Amygdala (tissue), 56 donors: ENCODE data around the gene TMEM121.

Source experiments
- DNase-seq, 56 donors: peaks; one replicate each; lab custom pipeline; 2025; lab: John Stamatoyannopoulos, UW

Gene TMEM121

DNA sequence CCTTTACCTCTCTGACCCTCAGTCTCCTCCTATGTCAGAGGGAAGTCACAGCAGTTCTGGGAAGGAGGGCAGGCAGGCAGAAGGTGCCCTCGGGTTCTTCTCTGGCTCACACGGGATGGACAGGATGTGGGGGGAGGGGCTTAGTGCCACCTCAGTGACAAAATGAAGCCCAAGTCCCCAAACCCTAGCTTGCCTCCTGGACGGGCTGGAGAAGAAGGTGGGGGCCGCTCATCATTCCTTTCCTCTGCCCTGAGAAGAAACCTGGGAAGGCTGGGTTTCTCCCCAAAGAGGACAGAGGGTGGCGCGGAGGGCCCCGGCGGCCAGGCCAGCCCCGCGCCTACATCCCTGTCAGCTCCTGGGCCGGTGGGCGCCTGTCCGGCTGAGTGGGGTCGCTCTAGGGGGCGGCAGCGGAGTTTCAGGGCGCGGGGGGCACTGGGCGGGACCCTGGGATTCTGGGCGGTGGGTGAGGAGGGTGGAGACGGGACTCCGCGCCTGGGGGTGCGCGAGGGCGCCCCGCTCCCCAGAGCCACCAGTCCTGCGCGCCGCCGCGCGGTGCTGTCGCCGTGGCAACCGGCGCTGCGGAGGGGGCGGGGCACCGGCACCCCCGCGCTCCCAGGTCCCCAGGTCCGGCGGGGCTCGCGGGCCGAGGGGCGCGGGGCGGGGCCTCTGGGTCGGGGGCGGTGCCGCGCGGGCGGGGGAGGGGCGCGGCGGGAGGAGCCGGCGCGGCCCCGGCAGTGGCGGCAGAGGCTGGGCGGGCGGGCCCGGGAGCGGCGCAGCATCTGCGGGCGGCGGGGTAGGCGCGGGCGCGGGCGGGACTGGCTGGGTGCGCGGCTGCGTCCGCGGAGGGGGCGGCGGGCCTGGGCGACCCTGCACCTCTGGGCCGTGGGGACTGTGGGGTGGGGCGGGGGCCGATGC is at the start of gene TMEM121:
TMEM121 (plus strand) TSS at position 723 of the 915 bp plus-strand sequence. CDS start 2,252 bp downstream, outside the sequence.
- DNase-seq, result peak in 16 of 56 donors; percentile 19 to 77 (median 48)

GRCh38 chr14:105476831-105477659 is 49.3 kb upstream of the TMEM121 start:
- no peak for DNase-seq

DNA sequence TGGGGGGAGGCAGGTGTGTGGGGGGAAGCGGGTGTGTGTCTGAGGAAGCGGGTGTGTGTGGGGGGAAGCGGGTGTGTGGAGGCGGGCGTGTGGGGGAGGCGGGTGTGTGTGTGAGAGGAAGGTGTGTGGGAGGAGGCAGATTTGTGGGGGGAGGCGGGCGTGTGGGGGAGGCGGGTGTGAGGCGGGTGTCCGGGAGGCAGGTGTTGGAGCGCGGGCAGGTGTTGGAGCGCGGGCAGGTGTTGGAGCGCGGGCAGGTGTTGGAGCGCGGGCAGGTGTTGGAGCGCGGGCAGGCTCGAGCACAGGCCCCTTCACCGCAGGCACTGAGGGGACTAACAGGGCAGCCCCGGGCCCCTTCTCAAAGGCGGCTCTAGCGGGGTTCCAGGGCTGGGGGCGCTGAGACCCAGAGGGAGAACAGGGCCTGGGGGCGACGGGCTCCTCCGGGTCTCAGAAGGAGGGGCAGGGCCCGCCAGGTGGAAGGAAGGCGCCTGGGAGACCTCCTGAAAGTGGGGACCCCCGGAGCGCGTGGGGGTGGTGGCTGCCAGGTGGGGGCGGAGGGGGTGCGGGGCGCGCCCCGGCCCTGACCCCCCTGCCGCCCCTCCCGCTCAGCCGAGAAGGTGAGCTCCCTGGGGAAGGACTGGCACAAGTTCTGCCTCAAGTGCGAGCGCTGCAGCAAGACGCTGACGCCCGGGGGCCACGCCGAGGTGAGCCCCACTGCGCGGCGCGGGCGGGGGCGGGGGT is 48.6 kb upstream of the TMEM121 start:
- peak in 2 of 56 donors; percentile 16 to 25 for DNase-seq

DNA sequence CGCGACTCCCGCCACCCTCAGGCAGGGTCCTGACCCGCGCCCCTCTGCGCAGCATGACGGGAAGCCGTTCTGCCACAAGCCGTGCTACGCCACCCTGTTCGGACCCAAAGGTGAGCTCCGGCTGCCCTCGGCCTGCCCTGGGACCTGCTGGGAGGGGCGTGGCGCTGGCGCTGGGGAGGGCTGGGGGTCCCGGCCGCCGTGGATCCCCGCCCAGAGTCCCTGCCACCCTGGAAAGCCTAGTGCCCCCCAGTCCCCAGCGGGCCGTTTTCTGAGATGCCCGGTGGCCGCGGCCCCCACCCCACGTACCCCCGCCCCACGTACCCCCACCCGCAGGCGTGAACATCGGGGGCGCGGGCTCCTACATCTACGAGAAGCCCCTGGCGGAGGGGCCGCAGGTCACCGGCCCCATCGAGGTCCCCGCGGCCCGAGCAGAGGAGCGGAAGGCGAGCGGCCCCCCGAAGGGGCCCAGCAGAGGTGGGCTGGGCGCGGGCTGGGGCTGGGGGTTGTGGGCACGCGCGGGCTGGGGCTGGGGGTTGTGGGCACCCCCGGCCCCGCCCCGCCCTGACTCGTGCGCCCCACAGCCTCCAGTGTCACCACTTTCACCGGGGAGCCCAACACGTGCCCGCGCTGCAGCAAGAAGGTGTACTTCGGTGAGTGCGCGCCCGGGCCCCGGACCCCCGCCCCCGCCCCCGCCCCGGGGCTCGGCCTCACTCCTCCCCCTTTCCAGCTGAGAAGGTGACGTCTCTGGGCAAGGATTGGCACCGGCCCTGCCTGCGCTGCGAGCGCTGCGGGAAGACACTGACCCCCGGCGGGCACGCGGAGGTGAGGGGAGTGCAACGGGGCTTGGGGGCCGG is 47.8 kb upstream of the TMEM121 start:
- DNase-seq, result no peak

DNA sequence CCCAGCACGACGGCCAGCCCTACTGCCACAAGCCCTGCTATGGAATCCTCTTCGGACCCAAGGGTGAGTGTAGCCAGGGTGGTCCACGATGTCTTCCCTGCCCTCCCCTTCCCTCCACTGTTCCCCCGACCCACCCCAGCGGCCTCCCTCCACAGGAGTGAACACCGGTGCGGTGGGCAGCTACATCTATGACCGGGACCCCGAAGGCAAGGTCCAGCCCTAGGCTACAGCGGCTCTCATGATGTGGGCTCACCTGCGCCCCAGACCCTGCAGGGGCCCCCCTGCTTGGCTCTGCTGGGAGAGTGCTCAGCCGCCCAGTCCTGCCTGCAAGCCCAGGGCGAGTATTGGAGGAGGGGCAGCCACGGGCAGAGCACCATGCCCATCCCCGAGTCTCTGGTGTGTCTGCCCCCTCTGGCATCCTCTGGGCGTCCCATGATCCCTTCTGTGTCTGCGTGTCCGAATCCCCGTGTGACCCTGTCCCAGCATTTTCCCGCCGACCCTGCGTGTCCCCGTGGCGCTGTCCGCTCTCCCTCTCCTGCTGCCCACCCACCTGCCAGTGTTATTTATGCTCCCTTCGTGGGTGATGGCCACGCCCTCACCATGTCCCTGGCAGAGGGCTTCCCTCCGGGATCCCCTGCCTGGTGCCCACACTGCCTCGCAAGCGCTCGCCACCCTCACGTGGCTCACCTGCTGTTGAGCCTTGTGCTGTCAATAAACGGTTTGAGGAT is 46.8 kb upstream of the TMEM121 start:
- DNase-seq, result peak in 4 of 56 donors; percentile 23 to 28 (median 25)

DNA sequence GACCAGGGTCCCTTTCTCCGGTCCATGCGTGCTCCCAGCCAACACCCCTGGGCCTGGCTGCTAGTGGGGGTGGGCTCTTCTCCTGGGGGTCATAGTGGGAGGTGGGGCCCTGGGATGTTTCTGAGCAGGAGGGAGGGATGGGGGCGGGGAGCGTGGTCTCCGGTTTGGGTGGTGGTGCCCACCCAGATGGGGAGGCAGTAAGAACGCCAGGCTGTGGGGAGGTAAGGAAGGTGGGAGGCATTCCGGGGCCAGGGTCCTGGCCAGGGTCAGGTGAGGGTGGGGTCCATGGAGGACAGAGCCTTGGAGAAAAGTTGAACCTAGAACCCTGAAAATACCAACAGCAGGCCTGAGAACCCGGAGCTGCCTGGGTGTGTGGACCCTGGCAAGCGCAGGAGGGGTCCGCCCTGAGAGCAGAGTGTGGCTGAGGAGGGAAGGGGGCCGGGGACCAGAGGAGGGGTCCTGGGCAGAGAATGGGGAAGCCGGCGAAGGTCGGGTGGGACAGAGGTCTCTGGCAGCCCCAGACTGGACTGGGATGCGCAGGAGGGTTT is 46.1 kb upstream of the TMEM121 start:
- DNase-seq, result no peak

DNA sequence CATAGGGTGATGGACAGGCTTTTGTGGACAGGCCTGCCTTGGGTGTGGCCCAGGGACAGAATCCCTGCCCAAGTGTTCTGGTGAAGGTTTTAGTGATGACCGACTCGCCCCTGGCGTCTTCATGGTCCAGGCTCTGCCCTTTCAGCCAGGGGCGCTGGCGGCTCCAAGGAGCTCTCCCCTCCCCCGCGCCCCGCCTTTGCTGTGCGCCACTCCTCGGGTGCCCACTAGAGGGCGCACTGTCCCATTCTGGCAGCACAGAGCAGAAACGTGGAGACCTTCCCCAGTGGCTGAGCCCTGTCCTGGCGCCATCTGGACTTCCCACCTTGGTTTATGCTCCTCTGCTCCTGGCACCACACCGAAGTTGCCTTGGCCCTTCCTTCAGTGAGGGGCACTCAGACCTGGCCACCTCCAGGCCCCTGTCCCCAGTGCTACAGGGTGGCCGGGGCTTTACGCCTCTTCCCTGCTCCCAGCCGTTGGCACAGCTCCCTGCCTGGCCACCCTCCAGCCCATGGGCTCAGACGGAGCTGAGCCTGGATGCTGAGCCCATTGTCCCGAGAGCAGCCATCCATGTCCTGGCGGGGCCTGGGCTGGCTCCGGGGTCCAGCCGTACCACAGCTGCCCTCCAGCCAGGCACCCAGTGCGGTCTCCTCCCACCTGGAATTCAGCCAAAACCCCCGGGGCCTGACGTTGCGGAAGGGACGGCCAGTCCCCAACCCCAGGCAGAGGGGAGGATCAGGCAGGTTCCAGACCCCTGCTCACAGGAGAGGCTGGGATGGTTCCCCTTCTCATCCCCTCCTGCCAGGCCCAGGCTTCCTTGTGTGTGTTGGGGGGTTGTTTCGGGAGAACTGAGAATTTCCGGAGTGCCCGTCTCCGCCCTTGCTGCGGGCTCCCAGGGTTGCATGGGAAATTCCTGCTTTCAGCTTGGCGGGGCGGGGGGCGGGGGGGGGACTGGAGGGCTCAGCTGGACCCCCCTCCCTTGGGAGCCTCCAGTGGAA is 45.3 kb upstream of the TMEM121 start:
- DNase-seq, result peak; percentile 53 to 98 (median 88)

DNA sequence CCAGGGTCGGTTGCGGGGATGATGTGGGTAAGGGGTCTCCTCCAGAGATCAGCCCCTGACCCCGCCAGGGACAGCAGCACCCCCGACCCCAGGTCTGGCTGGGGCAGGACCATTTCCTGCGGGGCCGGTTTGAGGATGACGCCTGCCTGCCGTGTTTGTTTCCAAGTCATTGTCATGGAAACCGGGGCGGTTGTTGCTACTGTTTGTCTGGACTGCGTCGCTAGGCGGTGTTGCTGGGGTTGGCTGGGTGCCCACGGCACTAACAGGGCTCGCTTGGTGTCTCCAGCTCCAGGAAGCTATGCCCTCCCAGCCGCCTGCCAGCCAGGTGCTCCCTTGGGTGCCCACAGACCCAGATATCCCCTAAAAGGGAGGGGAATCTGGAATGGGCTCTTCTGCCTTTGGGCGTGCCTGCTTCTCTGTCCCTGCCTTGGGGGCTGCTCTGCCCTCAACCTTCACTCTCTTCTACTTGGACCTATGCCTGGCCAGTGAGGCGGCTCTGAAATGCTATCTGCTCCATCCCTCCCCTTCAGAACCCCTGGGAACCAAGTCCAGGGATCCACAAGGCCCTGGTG is 44.4 kb upstream of the TMEM121 start:
- DNase-seq, result peak in 55 of 56 donors; percentile 27 to 92 (median 69)

DNA sequence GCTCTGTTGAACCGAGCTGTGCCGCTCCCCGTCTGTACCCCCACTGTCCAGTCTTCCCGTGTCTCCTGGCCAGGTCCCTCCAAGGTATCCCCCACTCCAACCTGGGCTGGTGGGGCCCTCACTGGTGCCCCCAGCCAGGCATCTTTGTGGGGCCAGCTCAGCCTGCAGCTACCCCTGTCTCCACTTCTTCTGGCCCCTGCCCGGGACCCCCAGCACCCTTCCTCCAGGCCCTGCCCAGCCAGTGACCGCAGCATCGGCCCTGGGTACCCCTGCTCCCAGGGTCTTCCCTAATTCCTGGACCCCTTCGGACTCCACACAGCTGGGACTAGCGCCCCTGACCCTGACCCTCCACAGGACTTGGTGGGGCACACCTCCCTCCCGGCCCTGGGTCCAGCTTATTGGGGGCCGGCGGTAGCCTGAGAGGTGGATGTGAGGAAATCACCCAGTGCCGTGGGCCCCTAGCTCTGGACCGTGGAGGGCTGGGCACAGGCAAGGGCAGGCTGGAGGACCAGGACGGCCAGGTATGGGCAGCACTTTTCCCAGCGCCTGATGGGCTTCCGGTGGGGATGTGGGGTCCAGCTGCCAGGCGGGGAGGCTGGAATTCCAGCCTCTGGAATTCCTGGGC is 43.8 kb upstream of the TMEM121 start:
- DNase-seq, result no peak

DNA sequence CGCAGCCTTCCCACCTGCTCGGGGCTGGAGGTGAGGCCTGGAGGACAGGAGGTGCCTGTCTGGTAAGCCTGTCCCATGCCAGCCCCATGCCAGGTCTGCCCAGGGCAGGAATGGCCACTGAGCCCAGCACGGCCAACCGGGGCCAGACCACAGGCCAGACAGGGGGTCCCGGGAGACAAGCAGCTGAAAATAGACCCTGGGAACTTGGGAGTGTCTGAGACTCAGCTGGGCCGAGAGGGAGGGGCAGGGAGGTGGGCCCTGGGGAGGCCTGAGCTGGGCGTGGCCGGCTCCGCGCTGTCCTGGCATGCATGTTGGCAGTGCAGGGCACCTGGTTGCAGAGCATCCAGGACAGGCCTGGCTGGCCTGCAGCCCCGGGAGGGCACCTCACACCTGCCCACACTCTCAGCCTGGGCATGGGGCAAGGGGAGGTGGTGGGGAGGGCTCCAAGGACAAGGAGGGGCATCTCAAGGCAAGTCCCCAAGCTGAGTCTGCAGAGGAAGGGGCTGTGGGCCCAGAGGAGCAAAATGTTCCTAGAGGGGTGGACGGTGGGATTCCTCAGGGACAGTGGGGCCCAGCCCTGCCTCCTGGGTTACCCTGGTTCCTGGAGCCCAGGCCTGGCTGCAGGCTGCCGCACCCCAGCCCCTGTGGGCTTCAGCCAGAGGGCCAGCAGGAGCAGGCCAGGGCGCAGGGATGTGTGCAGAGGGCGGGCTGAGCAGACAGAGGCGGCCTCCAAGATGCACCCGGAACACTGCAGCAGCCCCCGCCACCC is 42.9 kb upstream of the TMEM121 start:
- no peak for DNase-seq

DNA sequence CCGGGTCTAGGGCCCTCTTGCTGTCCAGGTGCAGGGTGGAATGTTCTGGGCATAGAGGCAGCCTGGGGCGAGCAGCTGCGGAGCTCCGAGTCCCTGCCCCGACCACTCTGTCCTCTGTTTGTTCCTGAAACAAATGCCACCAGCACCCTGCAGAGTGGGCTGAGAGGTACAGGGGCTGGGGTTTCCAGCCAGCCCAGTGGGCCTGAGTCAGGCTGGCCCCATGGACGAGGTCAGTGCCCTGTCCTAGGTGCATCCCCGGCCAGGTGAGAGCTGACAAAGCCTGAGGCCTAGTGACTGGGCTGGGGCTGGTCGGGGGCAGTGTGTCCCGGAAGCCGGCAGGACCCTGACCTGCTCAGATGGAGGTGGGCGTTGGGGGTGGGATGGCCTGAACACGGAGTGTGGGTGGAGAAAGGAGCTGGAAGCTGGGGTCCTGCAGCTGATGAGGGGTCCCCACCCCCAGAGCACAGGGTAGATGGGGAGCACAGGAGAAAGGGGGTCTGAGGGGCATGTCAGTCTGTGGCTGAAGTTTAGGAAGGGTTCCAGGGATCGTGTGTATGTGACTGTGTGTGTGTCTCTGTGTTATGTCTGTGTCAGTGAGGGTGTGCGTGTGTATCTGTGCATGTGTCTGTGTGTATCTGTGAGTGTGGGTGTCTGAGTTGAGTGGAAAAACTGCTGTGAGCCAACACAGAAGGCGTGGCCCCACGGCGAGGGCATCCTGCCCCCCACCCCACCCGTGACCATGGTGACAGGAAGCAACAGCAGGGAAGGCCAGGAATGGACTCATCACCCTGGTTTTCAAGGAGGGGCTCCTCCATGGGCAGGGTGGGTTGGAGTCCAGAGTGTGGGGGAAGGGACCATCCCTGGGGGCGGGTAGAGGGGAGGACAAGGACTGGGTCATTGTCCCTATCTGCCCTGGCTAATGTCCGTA is 42.0 kb upstream of the TMEM121 start:
- DNase-seq, result no peak

DNA sequence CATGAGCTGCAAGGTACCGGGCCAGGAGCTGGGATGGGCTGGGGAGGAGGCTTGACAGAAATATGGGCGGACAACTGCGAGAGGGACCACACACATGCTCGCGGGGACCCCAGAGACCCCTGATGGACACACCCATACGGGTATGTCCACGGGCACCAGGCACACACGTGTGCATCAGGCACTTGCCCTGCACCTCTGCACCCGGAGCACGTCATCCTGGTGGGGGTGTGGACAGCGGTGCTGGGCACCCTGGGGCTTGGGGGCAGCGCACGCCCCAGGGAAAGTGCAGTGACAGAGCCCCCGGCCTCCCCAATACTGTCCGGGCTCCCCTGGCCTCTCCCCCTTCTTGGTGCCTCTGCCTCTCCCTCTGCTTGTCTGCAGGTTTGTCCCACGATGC is 41.4 kb upstream of the TMEM121 start:
- no peak for DNase-seq

GRCh38 chr14:105485739-105486162 is 40.6 kb upstream of the TMEM121 start:
- peak in 2 of 56 donors; percentile 7 to 36 for DNase-seq

DNA sequence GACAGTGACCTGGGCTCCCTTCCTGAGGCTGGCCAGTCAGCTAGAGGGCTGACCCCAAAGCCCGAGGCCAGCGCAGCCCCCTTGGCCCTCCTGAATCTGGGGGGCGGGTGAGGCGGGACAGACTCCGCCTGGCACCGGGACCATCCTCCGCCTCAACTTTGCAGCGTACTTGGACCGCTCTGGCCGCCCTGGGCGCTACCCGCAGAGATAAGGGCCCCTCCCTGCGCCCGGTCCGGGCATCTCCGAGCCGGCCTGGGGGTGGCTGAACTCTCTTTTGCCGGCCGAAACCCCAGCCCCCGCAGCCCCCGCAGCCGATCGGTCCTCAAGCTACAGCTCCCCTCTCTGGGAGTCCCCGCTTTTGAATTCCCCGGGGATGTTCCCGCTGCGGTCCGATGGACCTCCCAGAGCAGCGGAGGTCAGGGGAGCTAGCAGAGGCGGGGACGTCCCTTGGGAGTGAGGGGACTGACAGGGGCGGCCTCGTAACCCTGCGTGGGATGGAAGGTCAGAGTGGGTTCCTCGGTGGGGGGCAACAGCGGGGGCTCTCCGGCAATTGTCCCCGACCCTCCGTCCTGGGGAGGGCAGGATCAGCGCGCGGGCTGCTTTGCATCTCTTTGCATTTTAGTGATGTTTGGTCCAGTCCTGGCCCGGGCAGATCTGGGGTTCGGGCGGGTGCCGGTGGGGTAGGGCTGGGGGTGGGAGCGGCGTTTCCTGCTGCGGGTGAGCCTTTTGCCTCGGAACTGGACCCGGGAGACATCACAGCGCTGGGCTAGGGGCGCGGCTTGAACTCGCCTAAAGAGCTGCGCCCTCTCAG is 40.0 kb upstream of the TMEM121 start, which contains the start of gene CRIP1:
CRIP1 (plus strand) TSS at position 724 of the 811 bp plus-strand sequence. CDS start 374 bp downstream, outside the sequence.
- DNase-seq, result no peak
